Iris pigment epithelial cell (primary cell): ENCODE results near the gene RANBP10.
A peak's percentile ranks its signal among the peaks of the same experiment; 100 is the strongest.
"Not testable (repeated sequence)": the region's sequence is repeated elsewhere in the genome, so short reads cannot be mapped to it uniquely, and the experiment has no call there.

Experiments used
- DNase-seq: peaks from one replicate; pipeline ENCODE4 v3.0.0-alpha.2; 2011; ENCODE audit warnings: low read depth

RANBP10 gene

DNA sequence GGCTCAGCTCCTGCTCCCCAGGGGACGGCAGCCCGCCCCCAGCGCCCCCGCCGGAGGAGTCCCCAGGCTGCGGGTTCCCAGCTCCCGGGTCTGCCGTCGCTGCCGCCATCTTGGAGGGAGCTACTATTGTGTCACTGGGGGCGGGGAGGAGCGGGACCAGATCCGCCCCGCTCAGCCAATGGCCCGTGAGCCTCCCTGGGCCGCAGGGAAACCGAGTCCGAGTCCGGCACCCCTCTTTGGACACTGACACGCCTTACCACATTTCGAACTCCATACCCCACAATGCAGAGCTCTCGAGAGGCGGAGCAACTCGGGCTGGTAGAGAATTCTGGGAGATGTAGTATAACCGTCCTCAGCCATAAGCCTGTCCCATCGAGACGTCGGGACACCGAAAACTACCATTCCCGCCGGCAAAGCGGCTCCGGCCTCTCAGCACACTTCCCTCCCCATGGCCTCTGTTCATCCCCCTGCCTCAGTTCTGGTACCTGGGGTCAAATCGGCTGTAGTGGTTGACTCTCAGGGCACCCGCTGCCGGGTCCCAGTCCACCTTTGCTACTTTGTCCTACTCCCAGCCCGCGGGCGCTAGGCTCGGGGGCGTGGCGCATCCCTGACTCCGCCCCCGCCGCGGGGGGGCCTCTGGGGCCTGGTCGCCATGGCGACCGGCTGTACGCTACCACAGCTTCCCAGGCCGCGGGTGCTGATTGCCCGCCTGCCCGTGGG is at the start of gene RANBP10, which contains the start of gene TSNAXIP1:
TSS of gene RANBP10 (minus strand) at position 133 of the 720 bp plus-strand sequence. CDS start at position 109, 24 bp downstream.
TSS of gene TSNAXIP1 (plus strand) at position 462 of the 720 bp plus-strand sequence. CDS start 261 bp downstream, outside the sequence.
- peak; percentile 100 for DNase-seq

DNA sequence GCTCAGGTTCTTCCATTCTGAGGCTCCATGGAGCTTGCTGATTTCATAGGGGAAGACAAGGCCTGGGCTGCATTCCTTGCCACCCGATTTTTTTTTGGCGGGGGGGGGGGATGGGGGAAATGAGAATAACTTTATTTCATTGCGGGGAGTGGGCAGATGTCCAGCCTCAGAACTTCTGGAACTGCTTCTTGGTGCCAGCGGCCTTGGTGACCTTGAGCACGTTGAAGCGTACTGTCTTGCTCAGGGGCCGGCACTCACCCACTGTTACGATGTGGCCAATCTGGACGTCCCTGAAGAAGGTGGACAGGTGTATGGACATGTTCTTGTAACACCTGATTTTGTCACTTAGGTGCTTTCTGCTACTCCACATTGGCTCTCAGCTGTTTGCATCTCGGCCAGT is 49.4 kb upstream of the RANBP10 start:
- no peak for DNase-seq

DNA sequence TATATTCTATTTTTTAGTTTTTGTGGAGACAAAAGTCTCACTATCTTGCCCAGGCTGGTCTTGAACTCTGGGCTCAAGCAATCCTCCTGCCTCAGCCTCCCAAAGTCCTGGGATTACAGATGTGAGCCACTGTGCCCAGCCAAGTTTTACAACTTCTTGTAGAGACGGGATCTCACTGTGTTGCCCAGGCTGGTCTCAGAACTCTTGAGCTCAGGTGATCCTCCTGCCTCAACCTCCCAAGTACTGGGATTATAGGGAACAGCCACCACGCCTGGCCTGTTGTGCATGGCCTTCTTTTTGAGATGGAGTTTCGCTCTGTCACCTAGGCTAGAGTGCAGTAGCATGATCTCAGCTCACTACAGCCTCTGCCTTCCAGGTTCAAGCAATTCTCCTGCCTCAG is 47.3 kb upstream of the RANBP10 start:
- no peak for DNase-seq

DNA sequence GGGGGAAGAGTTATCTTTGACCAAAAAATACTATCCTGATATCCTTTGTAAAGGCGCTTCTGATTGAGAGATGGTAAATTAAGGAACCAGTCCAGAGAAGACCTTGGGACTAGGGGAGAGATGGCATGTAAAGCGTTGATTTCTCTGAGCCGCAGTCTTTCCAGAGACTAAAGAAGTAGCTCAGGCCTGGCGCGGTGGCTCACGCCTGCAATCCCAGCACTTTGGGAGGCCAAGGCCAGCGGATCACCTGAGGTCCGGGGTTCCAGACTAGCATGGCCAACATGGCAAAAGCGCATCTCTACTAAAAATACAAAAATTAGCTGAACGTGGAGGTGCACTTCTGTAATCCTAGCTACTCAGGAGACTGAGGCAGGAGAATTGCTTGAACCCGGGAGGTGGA is 41.8 kb upstream of the RANBP10 start:
- DNase-seq = no peak

DNA sequence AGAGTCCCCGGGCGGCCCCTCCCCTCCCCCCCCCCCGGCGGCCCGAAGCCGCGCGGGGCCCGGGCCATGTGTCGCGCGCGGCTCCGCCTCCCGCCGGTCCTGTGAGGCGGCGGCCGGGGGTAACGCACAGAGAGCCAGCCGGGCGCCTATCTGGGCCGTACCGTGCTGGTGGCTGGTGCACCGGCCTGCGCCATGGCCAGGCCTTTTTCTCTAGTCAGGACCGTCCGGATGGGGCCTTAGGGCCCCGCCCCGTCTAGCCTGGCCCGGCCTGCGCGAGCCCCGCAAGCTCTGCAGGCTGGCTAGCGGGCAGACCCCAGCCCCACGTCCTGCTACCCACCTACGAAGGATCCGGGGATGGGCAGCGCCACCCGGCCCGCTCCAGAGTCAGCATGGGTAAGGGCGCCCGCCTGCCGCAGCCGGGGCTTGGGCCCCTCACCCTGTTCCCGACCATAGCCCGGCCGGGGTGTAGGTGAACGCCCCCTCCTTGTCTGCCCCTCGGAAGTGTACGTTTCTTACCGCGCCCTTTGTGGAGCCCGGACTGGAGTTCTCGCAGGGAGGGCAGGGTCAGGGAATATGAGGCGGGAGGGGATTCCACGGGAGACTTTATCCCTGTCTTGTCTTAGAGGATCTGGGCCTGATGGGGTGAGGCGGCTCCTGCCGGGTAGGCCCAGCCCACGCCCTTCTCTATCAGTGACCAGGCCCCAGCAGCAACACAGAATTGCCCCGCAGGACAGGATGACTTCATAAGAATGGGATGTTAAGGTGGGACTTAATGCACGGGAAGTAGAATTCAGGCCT is 40.9 kb upstream of the RANBP10 start, which contains the start of gene CENPT:
TSS of gene CENPT (minus strand) at position 630 of the 798 bp plus-strand sequence. CDS start 13,834 bp downstream, outside the sequence.
- DNase-seq = peak; percentile 80

DNA sequence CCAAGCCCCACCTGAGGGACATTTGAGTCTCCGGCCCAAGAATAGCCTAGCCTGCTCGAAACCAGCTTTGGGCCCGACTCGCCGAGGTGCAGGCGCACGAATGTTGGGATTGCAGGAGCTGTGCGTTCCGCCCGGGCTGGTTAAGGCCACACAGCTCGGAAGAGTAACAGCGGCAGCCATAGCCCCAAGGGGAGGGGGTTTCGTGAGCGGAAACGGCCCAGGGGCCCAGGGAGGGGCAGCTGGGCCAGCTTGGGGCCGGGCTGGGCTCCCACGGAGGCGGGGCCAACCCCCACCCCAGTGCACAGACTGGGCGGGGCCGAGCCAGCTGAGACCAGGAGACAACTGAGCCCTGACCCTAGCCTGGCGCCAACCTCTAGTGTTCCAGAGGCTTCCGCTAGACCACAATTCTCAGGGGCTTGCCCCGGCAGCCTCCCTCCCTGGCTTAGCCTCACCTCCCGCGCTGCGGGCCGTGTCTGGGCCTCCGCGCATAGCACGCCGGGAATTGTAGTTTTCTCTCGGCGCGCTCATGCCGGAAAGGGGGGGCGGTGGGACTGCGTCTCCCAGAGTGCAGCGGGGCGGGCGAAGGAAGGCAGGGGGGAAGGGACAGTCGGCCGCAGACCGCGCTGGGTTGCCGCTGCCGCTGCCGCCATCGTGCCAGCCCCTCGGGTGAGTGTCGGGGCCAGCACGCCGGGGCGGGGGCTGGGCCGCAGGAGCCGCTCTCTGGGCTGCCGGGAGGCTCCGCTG is 40.1 kb upstream of the RANBP10 start, which contains the start of gene NUTF2:
TSS of gene NUTF2 (plus strand) at position 614 of the 744 bp plus-strand sequence. CDS start 18,198 bp downstream, outside the sequence.
- DNase-seq = peak; percentile 91

DNA sequence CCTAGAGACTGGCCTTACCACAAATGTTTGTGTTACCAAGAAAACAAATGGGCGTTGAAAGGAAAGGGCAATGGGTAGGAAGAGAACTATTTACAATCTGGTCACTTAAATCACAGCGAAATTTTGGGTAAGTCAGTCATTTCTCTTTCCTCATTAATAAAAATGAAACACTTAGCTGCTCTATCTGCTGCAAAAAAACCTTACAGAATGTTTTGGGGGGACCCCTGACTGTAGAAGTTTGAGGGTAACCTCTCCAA is 39.6 kb upstream of the RANBP10 start:
- no peak for DNase-seq

DNA sequence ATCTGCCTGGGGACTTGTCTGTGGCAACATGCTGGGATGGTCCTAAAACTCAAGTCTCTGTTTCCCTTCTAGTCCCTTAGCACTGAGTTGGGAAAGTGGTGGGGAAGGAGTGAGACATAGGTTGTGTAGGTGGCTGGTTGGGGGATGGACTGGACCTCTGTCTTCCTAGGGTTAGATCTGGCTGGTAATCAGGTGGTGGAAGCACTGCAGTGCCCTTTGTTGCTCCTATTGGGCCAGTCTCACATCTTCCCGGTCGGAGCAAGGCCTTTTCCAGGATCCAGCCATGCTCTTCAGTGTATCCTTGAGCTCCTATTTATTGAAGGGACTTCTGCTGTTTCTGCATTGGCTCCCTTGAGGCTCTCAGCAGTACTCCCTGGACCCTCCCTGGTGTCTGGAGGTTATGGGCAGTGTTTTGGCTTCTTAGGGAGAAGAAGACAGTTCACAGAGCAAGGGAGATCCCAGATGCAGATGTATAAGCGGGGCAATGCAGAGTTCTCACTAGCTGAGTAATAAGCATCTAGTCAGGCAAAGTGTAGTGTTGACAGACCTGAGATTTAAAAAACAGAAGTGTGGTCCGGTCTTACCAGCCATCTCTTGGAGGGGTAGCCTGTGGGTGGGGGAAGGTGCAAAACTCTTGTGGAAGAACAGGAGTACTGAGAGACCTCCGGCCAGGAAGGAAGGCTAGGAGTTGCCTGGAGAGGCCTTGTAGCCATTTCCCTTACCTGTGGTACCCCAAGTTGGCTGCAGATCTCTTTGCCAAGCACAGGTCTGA is 39.1 kb upstream of the RANBP10 start:
- DNase-seq = no peak

DNA sequence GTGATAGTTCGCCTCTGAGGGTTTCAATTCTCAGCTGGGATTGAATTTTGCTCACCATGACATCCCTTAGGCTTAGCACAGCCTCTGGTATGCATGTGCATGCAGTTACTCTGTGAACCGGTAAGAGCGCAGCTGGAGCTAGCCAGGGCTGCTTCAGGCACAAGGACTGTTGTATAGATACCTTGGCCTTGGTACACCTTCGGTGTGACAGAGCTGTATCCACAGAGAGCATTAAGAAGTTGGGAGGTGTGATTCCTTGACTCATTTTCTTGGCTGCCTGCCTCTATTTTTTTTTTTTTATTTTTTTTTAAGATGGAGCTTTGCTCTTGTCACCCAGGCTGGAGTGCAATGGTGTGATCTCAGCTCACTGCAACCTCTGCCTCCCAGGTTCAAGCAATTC is 38.1 kb upstream of the RANBP10 start:
- DNase-seq = peak; percentile 42

DNA sequence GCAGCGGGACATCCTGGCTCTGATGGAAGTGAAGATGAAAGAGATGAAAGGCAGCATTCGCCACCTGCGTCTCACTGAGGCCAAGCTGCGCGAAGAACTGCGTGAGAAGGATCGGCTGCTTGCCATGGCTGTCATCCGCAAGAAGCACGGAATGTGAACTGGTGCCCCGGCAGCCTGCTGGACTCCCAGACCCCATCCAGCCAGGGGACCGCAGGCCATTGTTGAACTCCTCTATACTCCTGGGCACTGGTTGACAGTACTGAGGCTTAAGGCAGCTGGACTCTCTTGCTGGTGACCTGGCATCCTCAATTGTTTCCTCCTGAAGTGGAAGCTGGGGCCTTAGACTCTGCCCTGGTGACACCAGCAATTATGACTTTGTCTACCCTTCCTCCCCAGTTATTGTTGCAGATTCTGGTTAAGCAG is 37.0 kb upstream of the RANBP10 start:
- DNase-seq = no peak

DNA sequence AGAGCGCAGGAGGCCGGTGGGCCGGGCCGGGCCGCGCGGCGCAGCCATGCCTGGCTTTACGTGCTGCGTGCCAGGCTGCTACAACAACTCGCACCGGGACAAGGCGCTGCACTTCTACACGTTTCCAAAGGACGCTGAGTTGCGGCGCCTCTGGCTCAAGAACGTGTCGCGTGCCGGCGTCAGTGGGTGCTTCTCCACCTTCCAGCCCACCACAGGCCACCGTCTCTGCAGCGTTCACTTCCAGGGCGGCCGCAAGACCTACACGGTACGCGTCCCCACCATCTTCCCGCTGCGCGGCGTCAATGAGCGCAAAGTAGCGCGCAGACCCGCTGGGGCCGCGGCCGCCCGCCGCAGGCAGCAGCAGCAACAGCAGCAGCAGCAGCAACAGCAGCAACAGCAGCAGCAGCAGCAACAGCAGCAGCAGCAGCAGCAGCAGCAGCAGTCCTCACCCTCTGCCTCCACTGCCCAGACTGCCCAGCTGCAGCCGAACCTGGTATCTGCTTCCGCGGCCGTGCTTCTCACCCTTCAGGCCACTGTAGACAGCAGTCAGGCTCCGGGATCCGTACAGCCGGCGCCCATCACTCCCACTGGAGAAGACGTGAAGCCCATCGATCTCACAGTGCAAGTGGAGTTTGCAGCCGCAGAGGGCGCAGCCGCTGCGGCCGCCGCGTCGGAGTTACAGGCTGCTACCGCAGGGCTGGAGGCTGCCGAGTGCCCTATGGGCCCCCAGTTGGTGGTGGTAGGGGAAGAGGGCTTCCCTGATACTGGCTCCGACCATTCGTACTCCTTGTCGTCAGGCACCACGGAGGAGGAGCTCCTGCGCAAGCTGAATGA is 36.4 kb upstream of the RANBP10 start:
- DNase-seq = peak; percentile 68

DNA sequence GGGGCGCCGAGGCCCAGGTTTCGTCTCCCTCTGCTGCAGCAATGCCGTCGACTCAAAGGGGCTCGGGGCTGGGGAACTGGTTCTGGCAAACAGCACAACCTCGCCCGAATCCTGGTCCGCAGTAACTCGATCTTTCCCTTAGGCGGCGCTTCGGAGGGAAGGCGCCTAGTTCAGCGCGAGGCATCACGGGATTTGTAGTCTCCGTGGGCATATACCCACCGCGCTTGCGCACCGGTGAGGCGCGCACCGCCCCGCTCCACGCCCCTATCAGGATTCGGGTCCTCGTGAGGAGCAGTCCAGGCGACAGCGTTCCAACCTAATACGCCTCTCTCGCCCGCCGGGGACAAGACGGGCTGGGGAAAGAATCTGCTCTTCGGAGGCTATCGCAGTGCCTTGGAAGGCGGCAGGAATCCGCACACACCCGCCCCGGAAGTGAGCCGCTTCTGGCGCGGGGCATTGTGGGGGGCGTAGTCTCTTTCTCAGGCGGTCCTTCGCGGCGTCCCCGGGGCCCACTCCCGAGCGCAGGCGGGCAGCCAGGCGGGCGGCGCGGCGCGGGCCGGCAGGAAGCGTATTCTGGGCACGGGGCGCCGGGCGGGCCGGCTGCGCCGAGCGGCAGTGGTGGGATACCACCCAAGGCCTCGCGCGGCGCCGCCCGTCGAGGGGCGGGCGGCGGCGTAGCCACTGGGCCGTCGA is 35.6 kb upstream of the RANBP10 start, which contains the start of gene THAP11:
TSS of gene THAP11 (plus strand) at position 505 of the 693 bp plus-strand sequence. CDS start 235 bp downstream, outside the sequence.
- peak; percentile 92 for DNase-seq

DNA sequence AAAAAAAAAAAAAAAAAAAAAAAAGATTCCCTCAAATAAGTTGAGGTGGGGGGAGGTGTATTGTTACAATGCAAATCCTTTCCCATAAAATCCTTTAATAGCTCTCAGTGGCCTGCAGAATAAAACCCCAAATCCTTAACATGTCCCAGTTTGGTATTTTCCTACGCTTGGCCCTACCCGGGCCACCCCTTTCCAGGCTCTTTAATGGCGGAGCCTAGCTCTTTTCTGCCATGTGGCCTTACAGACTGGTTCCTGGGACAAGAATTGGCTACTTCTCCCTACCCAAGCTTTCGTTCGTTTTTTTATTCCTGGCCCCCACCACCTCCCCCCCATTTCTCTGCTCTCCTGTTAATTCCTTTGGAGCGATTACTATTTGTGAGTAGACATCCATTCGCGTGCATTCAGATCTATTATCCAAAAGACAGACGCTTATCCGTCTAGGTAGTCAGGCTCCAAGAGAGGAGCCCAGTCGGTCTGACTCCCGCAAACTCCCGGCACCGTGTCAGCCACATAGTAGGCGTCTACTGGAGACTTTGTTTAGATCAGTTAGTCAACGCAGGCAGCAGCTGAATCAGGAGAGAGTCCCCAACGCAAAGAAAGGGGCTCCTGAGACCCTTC is 34.9 kb upstream of the RANBP10 start:
- DNase-seq = no peak

DNA sequence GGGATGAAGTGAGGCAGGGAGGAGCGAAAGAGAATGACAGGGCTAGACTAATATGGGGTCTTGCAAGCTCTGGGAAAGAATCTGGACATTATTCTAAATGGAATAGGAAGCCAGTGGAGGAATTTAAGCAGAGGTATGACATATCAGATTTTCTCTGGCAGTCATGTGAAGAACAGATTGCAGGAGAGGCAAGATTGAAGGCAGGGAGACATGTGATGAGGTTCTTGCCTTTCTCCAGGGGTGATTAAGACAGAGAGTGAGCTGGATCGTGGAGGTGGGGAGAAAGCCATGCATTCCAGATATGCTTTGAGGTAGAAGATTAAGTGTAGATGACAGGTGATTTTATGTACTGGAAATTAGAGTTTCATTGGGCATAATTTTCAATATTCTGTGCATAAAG is 31.5 kb upstream of the RANBP10 start:
- DNase-seq = no peak

DNA sequence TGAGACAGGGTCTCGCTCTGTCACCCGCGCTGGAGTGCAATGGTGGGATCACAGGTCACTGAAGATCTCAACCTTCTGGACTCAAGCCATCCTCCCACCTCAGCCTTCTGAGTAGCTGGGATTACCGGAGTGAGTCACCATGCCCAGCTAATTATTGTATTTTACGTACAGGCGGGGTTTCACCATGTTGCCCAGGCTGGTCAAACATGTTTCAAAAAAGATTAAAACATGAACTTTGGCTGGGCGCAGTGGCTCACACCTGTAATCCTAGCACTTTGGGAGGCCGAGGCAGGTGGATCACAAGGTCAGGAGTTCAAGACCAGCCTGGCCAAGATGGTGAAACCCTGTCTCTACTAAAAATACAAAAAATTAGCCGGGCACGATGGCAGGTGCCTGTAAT is 30.8 kb upstream of the RANBP10 start:
- DNase-seq = not testable (repeated sequence)

DNA sequence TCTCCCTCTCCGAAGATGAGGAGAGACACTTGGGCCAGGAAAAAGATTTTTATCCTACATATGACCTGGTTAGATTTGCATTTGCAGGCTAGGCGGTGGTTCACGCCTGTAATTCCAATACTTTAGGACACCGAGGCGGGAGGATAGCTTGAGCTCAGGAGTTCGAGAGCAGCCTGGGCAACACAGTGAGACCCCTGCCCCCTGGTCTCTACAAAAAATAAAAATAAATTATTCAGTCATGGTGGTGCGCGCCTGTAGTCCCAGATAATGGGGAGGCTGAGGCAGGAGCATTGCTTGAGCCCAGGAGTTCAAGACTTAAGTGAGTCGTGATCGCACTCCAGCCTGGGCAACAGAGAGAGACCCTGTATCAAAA is 27.9 kb upstream of the RANBP10 start:
- no peak for DNase-seq

DNA sequence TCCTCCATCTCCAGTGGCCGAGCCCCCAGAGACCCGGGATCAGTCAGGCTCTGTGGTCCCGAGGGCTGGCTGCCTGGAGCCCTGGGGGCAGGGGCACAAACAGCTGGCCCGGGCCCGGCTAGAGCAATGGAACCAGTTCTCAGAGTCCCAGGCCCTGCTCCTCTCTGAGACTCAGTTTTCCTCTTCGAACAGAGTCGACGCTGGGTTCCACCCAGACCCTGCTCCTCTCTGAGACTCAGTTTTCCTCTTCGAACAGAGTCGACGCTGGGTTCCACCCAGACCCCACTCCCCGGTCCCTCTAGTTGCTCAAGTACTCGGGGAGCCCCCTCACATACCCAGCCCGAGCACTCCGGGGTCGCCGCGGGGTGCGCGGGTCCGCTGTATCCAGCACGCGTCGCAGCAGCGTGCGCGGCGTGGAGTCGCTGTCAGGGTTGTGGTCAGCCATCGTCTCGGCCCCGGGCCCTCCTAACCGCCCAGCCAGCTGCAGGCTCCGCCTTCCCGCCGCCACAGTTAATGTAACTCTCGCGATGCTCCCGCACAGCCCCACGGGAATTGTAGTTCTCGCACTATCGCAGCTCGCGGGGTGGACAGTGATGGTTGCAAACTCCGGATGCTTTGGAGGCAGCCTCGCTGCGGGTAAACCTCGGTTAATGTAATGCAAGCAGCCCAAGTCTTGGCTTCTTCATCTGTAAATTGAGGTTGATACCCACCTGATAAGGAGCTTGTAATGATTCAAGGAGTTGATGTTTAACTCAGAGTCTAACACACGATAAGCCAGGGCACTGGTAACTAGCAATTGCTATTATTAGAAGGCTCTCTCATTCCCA is 27.3 kb upstream of the RANBP10 start:
- peak; percentile 84 for DNase-seq

DNA sequence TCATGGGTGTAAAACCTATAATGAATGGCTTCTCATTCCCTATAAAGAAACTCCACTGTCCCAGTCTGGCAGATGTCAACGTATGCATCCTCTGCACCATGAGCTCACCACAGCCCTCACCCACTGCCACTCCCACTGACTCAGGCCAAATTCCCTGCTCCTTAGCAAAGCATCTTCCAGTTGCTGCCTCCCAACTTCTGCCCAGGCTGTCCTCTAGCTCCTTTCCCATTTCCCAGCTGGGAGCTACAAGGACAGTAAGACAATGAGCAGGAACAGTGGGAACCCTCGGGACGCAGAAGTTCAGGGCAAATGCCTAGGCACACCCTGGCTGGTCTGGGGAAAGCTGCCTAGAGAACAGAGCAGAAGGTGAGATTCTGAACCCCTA is 26.7 kb upstream of the RANBP10 start:
- DNase-seq = peak; percentile 76

DNA sequence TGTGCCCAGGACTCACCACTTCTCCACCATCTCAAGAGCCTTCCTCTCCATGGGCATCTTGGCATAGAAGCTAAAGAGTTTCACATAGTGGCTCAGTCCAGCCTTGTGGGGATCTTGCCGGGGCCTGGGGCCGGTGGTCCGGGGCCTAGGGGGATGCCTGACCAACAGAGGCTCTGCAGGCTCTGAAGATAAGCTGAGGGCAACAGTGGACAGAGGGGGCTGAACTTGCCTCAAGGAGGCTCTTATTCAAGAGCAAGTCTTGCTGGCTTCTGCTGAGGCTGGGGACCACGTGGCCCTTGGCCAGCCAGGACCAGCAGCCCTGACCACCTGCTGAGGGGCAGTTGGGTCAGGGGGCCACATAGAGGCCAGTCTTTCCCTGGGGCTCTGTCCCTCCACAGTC is 22.3 kb upstream of the RANBP10 start:
- no peak for DNase-seq
